GM13976 (cell line): ENCODE measurements around the gene TNNT3.

ENCODE experiments used
- DNase-seq: peaks from one replicate; pipeline ENCODE4 v3.0.0; 2012; ENCODE audit warnings: low spot score
- in situ Hi-C: fragments of 300-500 bp; cut with MboI; formaldehyde crosslinking; loops from one replicate; pipeline ENCODE4 v1.12.0; 2022; ENCODE audit warnings: low sequenced_read_pairs, mixed read lengths, inconsistent platforms; ENCODE audit not compliant: unreplicated experiment
- TF ChIP-seq, protein P1 (sequence below): IDR thresholded peaks from 2 replicates; pipeline ENCODE4 v1.5.1; 2012; ENCODE audit warnings: borderline replicate concordance, mild to moderate bottlenecking; ENCODE audit not compliant: insufficient read depth; ENCODE audit errors: extremely low read depth, missing control alignments, control extremely low read depth

Gene TNNT3

DNA sequence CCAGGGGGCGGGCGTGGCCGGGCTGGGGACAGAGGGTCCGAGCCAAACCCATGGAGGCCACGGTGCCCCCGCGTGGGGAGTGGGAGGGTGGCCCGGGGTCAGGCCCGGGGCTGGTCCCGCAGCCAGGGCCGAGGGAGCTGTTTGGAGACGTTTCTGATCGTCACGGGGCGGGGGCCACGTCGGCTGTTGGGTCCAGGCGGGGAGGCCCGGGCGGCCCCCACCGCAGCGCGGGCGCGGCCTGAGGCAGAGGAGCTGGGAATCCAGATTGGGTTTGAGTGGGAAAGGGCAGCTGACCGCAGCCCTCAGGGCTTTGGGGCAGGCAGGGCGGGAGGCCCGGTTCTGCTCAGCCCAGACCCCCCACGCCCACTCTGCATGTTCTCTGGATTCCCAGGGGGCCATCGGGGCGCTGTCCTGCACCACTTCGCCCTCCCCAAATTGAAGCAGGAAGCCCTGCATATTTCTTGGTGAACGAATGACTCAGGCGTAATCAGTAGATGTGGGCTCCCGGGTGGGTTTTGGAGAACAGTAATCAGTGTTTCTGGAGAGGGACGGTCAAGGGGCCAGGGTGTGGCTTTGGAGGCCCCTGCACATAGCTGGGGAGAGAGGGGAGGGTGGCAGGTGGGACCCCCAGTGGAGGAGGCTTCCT lies 28.2 kb downstream of the TNNT3 start:
- no peak for DNase-seq
- TF ChIP-seq, protein P1, sequence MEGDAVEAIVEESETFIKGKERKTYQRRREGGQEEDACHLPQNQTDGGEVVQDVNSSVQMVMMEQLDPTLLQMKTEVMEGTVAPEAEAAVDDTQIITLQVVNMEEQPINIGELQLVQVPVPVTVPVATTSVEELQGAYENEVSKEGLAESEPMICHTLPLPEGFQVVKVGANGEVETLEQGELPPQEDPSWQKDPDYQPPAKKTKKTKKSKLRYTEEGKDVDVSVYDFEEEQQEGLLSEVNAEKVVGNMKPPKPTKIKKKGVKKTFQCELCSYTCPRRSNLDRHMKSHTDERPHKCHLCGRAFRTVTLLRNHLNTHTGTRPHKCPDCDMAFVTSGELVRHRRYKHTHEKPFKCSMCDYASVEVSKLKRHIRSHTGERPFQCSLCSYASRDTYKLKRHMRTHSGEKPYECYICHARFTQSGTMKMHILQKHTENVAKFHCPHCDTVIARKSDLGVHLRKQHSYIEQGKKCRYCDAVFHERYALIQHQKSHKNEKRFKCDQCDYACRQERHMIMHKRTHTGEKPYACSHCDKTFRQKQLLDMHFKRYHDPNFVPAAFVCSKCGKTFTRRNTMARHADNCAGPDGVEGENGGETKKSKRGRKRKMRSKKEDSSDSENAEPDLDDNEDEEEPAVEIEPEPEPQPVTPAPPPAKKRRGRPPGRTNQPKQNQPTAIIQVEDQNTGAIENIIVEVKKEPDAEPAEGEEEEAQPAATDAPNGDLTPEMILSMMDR = no peak
- in situ Hi-C loops = no loop called here

- TF ChIP-seq, protein P1 = no peak
- no peak for DNase-seq
- in situ Hi-C loops = no loop called here
Observed at GRCh38 chr11:1948389-1948788, 28.9 kb downstream of the TNNT3 start.

GRCh38 chr11:1949302-1949701 lies 29.8 kb downstream of the TNNT3 start:
- TF ChIP-seq, protein P1 = no peak
- in situ Hi-C loops = no loop called here

GRCh38 chr11:1949922-1950321 lies 30.4 kb downstream of the TNNT3 start:
- DNase-seq = no peak
- TF ChIP-seq, protein P1 = no peak
- in situ Hi-C loops = no loop called here

More at GRCh38 chr11:1949302-1949701, 29.8 kb downstream of the TNNT3 start:
- DNase-seq = no peak

GRCh38 chr11:1952806-1953482 lies 33.4 kb downstream of the TNNT3 start:
- in situ Hi-C loops = no loop called here
- DNase-seq = no peak
- TF ChIP-seq, protein P1 = no peak

DNA sequence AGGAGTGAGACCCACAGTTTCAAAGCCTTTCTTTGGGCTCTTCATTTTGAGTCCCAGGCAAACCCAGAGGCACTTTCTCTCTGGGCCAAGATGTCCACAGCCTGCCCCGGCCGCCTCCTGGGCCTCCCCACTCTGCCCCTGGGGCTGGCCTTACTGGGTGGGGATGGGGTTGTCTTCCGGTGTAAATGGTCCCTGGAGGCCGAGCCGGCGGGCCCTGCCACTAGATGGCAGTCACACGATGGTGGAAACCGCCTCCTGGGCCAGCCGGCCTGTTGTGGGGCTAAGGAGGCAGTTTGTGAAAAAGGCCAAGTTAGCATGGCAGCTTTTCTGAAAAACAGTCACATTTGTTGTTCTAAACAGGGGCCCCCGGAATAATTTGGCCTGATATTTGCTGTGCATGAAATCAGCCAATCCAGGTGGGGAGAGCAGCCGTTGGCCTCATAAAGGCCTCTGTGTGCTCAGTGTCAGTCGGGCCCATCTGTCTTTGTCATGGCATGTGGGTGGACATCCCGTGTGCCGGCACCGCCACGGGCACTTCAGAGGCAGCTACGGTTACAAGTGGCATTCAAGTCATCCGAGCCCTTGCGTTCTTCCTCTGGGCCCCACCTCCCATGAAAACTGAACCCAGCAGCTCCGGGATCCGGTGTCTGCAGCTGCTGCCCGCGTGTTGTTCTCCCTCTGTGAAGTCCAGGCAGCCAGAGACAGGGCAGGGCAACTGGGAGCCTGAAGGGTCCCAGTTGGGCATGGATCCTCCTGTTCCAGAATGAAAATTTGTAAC lies 34.2 kb downstream of the TNNT3 start:
- DNase-seq = no peak
- in situ Hi-C loops = no loop called here
- TF ChIP-seq, protein P1 = no peak
